Measurements from ENCODE around the gene DEAF1. TPM values are rescaled to one million over a fixed set of nuclear protein-coding genes. Genes with fewer than 3 reads are reported as not detected.

DEAF1 gene
- total and polyA plus RNA-seq, 2 of the 13 experiments (the other 11 are each of a cell fraction or from before 2014, with no cell fraction given) = 22.3 to 29.6 TPM

GRCh38 chr11:694563-695287 lies at the start of gene DEAF1 (continued):
- TF ChIP-seq, protein P1, sequence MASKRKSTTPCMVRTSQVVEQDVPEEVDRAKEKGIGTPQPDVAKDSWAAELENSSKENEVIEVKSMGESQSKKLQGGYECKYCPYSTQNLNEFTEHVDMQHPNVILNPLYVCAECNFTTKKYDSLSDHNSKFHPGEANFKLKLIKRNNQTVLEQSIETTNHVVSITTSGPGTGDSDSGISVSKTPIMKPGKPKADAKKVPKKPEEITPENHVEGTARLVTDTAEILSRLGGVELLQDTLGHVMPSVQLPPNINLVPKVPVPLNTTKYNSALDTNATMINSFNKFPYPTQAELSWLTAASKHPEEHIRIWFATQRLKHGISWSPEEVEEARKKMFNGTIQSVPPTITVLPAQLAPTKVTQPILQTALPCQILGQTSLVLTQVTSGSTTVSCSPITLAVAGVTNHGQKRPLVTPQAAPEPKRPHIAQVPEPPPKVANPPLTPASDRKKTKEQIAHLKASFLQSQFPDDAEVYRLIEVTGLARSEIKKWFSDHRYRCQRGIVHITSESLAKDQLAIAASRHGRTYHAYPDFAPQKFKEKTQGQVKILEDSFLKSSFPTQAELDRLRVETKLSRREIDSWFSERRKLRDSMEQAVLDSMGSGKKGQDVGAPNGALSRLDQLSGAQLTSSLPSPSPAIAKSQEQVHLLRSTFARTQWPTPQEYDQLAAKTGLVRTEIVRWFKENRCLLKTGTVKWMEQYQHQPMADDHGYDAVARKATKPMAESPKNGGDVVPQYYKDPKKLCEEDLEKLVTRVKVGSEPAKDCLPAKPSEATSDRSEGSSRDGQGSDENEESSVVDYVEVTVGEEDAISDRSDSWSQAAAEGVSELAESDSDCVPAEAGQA (IDR thresholded peaks at IDR 0.05; ENCODE audit: low read depth) = no peak
- TF ChIP-seq, protein P1 (CRISPR knock-in tag; IDR thresholded peaks at IDR 0.05; ENCODE audit: borderline replicate concordance) = peak; percentile 58; the same call in 1 of the 2 replicates
- TF ChIP-seq CBX5 (CRISPR knock-in tag; IDR thresholded peaks at IDR 0.05; ENCODE audit: borderline replicate concordance) = no peak
- TF ChIP-seq SRSF1 (optimal IDR thresholded peaks at IDR 0.05; ENCODE audit: low read depth, low read length) = no peak
- no peak for TF ChIP-seq MIER2 (CRISPR knock-in tag; IDR thresholded peaks at IDR 0.05)
- TF ChIP-seq CENPT (CRISPR knock-in tag; IDR thresholded peaks at IDR 0.05; ENCODE audit: low read depth) = 0 out of 2 replicates have a peak, but pooled peaks have one; percentile 56
- TF ChIP-seq NONO (IDR thresholded peaks at IDR 0.05) = no peak
- TF ChIP-seq NONO (CRISPR knock-in tag; conservative IDR thresholded peaks at IDR 0.05) = no peak
- TF ChIP-seq MXD1 (CRISPR knock-in tag; IDR thresholded peaks at IDR 0.05) = peak; percentile 72
- no peak for TF ChIP-seq ZBTB4 (CRISPR knock-in tag; IDR thresholded peaks at IDR 0.05; ENCODE audit: borderline replicate concordance)
- TF ChIP-seq, protein P2, sequence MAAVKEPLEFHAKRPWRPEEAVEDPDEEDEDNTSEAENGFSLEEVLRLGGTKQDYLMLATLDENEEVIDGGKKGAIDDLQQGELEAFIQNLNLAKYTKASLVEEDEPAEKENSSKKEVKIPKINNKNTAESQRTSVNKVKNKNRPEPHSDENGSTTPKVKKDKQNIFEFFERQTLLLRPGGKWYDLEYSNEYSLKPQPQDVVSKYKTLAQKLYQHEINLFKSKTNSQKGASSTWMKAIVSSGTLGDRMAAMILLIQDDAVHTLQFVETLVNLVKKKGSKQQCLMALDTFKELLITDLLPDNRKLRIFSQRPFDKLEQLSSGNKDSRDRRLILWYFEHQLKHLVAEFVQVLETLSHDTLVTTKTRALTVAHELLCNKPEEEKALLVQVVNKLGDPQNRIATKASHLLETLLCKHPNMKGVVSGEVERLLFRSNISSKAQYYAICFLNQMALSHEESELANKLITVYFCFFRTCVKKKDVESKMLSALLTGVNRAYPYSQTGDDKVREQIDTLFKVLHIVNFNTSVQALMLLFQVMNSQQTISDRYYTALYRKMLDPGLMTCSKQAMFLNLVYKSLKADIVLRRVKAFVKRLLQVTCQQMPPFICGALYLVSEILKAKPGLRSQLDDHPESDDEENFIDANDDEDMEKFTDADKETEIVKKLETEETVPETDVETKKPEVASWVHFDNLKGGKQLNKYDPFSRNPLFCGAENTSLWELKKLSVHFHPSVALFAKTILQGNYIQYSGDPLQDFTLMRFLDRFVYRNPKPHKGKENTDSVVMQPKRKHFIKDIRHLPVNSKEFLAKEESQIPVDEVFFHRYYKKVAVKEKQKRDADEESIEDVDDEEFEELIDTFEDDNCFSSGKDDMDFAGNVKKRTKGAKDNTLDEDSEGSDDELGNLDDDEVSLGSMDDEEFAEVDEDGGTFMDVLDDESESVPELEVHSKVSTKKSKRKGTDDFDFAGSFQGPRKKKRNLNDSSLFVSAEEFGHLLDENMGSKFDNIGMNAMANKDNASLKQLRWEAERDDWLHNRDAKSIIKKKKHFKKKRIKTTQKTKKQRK (IDR thresholded peaks at IDR 0.05; ENCODE audit: low read length) = no peak
- no peak for TF ChIP-seq ZNF547 (CRISPR knock-in tag; IDR thresholded peaks at IDR 0.05)
- no peak for TF ChIP-seq ZNF879 (CRISPR knock-in tag; IDR thresholded peaks at IDR 0.05)
- no peak for TF ChIP-seq ZNF17 (CRISPR knock-in tag; IDR thresholded peaks at IDR 0.05)
- no peak for TF ChIP-seq TBL1XR1 (IDR thresholded peaks at IDR 0.05; ENCODE audit: borderline replicate concordance, low read length, partially characterized antibody)
- TF ChIP-seq ZNF615 (CRISPR knock-in tag; IDR thresholded peaks at IDR 0.05; ENCODE audit: borderline replicate concordance) = no peak
